ENCODE measurements around the gene PISD.
"Not testable (repeated sequence)": the region's sequence is repeated elsewhere in the genome, so short reads cannot be mapped to it uniquely, and the experiment has no call there.

The PISD gene

DNA sequence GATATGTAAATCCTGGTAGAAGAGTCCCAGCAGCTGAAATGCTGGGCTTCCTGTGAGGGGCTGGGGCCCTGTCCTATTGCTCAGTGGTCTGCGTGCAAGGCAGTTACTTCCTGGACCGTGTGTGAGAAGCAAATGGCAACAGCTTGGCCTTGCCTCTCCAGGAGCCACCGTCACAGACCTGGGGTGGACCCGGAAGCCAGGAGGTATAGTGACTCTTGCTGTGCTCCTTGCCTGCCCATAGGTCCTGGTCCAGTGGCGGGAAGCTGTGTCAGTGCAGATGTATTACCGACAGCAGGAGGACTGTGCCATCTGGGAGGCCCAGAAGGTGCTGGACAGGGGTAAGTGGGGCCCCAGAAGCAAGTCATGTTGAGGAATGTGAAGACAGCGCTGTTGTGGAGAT, 54.3 kb downstream of the PISD start:
- DNase-seq (ENCODE audit: low read depth), result no peak

DNA sequence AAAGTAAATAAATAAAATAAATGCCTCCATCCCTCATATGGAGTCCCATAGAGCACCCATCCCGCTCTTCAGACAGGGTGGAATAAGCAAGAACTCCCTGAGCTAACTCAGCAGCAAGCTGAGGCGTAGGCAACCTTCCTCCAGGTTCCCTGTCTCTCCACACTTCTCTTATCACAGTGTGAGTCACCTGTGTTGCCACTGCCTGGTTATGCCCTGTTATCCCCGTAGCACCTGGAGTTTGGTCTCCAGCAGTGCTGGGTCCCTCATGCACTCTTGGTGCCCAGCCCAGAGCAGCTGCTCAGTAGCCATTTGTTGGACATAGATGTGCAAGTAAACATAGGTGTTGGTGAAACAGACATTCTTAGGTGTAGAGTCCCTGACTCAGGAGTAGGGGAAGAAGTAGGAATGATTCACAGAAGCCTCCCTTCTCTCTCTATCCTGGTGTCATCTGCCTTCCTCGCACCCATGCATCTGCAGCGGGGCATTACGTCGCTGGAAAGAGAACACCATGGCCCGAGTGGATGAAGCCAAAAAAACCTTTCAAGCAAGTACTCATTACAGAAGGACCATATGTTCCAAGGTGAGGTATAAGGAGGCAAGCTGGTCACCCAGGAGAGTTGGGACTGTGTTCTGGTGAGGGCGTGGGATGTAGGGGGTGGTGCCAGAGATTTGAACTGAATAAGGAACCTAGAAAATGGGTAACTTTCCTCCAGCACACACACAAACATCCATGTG, 56.0 kb downstream of the PISD start:
- no peak for DNase-seq (ENCODE audit: low read depth)

DNA sequence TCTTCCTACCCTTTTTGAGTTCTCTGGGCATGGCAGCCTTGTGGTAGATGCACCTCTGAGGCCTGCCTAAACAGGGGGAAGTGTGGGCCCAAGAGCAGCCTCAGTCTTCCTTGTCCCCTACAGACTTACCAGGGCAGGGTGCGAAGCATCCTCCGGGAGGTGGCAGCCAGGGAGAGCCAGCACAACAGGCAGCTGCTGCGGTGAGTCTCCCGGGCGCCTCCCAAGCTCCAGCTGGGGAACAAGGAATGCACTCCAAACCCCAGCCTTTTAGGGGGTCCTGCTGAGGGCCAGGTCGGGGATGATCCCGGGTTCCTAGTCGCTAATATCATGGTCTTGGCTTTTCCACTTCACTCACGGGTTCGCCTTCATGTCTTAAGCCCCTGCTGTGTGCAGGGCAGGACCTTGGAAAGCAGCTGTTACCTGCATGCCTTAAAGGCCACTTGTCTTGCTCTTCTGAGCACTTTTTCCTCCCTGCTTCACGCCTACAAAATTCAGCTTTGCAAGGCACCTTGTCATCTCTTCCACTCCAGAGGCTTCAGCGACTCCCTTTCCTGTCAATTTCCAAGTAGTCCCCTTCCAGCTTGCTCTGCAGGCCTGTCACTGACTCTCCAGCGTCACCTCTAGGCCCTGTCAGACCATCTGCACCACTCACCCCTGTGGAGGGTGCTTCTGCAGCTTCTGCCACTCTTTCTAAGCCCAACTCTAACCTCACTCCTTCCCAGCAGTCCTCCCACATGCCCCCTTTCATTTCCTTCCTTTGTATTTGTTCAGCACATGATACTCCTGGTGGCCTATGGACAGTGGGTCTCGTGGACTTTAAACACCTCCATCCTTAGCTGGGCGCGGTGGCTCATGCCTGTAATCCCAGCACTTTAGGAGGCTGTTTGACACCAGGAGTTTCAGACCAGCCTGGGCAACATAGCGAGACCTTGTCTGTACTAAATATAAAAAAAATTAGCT, 57.0 kb downstream of the PISD start:
- DNase-seq (ENCODE audit: low read depth), result no peak

DNA sequence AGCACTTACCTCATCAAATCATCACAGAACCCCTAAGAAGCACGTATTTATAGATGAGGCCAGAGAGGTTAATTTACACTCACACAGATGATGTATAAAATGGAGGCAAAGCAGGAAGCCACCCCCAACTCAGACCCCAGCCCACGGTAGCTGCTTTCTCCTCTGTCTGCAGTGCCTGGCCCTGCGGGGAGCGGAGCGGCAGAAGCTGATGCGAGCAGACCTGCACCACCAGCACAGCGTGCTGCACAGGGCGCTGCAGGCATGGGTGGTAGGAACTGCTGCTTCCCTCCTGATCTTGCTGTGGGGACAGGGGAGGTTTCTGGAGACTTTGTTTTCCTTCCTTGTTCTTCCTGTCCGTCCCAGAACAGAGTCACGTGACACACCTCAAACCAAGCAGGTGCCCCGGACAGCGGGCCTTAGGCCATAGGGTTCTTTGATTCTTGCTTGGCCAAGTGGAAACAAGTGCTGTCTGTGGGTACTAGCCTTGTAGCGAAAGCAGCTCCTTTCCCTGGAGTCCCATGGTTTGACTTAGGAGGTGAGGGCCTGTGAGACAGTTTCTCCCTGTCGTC, 57.8 kb downstream of the PISD start:
- DNase-seq (ENCODE audit: low read depth), result no peak

DNA sequence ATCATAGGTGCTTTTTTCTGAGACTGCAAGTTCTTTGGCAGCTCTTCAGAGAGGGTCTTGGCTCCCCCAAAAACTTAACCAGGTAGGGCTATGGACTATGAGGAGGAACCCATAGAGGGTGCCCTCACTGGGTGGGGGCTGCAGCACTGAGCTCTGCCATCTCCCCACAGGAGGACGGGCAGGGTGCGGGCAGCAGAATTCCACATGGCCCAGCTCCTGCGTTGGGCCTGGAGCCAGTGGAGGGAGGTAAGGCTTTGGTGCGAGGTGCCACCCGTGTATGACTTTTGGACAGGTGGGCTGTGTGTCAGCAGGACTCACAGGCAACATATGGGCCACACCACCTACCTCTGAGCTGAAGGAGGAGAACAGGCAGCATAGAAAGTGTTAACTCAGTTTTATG, 58.4 kb downstream of the PISD start:
- DNase-seq (ENCODE audit: low read depth), result no peak

DNA sequence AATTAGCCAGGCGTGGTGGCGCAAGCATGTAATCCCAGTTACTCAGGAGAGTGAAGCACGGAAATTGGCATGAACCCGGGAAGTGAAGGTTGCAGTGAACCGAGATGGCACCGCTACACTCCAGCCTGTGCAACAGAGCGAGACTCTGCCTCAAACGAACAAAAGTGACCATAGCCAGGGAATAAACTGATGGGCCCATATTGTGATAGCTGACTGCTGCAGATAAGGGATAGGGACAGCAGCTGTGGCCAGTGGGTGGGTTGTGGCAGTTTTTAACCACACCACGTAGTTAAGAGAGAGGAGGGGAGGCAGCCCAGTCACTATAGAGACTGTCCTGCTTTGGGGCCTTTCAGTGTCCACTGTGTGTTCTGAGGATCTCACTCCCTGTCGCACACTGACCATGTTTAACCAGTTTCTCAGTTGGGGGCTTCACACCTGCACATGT, 58.9 kb downstream of the PISD start:
- DNase-seq (ENCODE audit: low read depth), result no peak

DNA sequence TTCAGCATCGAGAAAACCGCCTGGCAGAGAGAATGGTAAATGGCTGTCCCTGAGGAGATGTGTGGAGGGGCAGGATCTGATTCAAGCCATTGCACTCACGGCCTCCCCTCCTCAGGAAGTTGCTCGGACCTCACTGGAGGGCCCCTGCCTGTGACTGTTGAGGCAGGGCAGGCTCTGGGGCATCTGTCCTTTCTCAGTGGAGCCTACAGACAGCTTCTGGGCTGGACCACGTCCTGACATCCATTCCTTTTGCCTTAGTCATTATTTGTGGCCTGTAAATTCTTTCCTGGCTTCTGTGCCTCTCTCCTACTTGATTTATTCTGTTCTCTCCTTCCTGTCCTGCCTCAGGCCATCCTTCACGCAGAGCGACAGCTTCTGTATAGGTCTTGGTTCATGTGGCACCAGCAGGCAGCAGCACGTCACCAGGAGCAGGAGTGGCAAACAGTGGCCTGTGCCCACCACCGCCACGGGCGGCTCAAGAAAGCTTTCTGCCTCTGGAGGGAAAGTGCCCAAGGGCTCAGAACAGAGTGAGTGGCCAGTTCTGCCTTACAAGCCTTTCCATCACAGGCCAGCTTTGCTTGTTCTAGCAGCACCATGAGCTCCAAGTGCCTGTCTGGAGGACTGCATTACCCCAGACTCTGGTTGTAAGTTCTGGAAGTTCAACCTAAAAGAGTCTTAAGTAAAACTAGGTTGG, 59.6 kb downstream of the PISD start:
- peak; percentile 84 for DNase-seq (ENCODE audit: low read depth)

DNA sequence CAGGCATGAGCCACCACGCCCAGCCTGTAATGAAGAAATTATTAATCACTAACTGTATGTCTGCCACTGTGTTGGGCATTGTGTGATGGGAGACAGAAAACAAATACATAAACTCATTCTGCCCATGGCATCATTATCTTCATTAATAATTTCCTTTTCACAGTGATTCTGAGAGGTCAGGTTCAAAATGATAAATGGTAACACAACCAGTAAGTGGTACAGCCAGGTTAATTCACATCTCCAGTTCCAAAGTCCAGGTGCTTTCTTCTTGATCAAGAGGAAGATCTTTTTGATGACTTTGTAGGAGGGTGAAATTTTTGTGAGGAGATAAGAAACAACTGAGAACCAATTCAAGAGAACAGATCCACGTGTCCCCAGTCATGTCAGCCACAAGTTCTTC, 66.7 kb downstream of the PISD start:
- no peak for DNase-seq (ENCODE audit: low read depth)

DNA sequence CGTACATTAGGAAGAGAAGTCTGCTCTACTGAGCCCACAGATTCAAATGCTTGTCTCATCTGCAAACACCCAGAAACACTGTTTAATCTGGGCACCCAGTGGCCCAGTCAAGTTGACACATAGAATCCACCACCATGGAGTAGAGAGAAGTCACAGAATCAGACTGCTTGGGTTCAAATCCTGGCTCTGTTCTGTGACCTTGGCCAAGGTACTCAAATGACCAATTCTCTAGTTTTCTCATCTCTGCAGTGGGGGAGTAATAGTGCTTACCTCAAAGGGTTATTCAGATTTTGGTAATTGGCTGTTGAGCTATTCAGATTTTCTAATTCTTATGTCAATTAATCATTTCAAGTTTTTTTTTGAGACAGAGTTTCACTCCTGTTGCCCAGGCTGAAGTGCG, 71.9 kb downstream of the PISD start:
- DNase-seq (ENCODE audit: low read depth), result not testable (repeated sequence)

DNA sequence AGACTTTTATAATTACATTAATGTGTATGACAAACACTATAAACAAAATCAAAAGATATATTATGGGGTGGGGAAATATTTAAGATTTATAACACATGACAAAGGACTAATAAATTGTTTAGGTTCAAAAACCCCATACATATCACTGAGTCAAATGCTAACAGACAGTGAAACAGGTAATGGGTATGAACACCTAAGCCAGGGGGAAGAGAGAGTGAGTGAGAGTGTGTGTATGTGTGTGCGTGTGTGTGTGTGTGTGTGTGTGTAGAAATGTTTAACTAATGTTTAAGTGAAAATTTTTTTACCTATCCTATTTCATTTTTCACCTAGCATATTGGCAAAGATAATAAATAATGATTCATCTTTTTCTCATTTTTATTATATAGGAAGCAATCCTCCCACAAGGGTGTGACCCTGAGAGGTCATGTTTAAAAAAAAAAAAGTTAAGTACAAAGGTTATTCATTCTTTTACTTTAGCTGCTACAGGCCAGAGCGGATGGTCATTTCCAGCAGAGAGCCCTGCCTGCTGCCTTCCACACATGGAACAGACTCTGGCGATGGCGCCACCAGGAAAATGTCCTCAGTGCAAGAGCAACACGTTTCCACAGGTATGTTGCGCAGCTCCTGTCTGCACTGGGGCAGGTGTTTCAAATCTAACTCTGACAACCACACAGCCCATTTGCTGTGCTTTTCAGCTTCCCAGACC, 72.9 kb downstream of the PISD start:
- no peak for DNase-seq (ENCODE audit: low read depth)

DNA sequence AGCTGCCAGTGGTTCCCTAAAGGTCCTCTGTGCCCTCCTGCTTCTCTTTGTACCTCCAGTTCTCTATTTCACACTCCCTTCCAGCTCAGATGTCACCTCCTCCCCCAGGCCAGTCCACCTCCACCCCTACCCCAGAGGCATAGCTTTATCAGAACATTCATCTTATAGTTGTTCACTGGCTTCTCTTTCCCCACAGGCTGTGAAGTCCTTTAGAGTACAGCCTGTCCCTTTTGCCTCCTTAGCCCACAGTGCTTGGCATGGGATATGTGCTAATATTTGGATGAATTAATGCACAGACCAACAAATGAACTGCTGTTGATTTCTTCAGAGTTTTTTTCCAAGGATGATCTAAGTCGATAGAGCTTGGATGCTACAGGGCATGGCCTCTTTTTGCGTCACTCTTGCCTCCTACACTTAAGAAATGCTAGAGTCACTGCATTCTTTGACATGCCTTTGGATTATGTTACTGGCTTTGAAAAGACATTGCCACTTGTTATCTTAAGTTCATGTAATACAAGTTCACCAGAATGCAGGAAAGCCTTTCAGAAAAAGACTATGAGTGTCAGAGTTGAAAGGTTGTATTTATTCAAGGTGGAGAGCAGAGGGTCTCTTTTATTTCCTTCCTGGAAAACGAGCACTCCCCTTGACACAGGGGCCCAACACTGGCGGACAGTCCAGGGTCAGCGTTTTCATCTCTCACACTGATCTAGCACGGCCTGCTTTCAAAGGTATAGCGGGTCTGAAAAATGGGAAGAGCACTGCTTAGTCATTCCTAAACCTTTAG, 75.7 kb downstream of the PISD start:
- DNase-seq (ENCODE audit: low read depth), result no peak

DNA sequence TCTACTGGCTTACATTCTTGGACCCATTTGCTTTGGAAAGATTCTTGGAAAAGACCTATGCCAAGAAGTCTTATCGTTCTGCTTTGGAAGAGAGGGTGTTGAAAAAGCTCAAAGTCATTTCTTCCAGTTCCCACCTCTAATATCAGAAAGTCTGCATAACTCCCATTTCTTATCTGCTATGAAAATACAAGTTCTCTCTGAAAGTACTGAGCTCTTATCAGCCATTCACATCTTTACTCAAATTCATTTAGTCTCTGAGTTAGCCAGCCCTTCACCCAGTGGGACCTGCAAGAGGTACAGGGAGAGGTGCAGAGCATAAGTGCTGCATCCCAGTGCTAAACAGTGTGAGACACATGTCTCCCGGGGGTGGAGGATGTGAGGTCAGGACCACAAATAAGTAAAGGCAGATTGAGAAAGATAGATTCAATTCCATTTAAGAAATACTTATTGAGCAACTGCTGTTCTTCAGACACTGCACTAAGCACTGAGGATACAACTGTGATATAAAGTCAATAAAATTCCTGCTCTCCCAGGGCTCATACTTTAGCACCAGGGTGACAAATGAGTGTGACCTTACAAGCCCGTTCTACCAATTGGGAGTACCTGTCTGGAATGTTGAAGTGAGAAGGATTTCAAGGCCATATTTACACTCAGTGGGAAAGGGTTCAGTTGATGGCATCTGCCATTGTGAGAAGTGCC, 76.7 kb downstream of the PISD start:
- peak; percentile 10 for DNase-seq (ENCODE audit: low read depth)

DNA sequence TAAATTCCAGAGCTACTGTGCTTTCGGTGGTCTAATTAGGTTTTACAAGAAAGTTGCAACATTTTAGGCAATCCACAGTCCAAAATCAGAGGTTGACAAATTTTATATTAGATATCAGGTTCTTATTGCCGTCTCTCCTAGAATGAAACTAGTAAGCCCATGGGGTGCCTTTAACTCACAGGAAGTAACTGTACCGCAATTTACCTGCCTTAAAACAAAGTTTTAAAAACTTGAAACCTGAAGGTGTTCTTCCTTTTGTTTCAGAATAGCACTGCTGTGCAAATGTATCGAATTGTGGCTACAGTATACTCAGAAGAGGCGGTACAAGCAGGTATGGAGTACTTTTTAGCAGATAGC, 77.2 kb downstream of the PISD start:
- DNase-seq (ENCODE audit: low read depth), result no peak

DNA sequence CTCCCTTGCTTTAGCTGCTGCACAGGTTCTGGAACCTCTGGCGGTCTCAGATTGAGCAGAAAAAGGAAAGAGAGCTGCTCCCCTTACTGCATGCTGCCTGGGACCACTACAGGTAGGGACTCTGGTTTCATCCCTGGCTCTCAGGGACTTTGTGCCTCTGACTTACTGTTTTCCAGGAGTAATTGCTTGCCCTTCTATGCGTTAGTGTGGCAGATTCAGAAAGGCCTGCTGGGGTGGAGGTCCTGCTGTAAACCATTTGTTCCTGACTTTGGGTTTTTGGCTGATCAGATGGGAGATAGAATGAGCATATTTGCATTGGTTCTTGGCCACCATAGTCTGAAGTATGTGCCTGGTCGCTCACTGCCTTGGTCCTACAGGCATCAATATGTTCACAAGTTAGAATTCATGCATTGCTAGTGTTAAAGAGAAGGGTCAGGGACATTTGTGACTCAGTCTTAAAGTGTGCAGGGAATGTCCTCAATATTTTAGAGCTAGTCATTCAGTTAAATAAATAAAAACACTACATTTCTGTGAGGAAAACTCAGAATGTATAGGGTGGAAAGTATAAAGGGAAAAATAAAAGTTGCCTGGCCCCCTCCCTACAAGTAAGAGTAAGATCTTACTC, 78.0 kb downstream of the PISD start:
- DNase-seq (ENCODE audit: low read depth), result peak; percentile 5

DNA sequence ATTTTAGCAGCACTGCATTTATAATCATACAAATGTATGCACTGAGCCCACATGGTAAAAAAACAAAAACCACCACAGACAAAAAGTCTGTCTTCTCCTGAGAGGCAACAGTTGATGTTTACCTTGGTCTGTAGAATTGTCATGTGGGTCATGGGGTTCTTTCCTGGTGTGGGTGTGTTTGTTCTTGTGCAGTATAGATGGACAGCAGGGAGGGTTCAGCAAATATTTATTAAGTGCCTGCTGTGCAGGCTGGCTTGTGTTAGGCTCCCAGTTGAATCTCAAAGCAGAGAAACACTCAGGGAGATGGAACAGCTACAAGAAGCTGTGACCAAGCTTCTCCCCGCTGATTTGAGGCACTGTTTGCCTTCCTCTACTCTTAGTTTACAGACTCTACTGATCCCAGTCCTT, 82.2 kb downstream of the PISD start:
- DNase-seq (ENCODE audit: low read depth), result no peak

DNA sequence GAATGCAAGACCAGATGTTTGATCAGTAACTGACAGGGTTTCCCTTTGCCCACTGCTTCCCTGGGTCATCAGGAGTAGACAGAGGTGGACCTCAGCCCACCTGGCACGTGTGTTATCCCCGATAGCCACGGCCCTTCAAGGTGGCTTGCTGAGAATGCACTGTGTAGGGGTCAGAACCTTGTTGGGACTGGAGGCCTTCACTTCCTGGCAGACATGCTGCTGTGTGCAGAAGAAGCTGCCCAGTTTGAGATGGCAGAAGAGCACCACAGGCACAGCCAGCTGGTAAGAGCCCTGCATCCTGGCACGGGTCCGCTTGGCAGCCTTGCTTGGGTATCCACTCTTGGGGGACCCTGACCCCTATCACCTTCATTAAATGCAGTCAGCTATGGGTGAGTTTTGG, 83.8 kb downstream of the PISD start:
- DNase-seq (ENCODE audit: low read depth), result no peak

DNA sequence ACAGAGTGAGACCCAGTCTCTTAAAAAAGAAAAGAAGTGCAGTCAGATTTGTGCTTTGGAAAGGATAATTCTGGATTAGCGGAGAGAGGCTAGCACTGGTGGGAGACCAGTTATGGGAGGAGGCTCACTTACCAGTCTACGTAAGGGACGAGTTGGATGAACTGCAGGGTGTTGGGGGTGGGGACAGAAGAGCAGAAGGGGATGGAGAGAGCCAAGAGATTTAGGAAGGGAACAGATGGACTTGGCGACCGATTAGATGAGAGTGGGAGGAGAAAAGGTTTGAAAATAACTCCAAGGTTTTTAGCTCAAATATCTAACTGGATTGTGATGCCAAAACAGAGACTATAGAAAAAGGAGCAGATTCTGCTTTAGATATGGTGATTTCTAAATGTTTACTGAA, 84.3 kb downstream of the PISD start:
- no peak for DNase-seq (ENCODE audit: low read depth)

DNA sequence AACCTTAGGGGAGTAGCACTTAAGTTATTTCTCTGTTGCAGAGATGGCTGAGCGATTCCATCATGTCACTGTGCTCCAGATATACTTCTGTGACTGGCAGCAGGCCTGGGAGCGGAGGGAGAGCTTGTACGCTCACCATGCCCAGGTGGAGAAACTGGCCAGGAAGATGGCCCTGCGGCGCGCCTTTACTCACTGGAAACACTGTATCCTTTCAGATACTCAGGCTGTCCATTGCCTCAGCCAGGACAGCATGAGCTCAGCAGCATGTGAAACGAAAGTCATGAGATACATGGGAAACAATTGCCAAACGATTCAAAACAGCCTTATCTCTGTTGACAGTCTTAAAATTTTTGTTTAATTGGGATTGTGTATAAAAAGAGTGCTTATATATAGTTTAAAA, 86.8 kb downstream of the PISD start:
- DNase-seq (ENCODE audit: low read depth), result no peak

DNA sequence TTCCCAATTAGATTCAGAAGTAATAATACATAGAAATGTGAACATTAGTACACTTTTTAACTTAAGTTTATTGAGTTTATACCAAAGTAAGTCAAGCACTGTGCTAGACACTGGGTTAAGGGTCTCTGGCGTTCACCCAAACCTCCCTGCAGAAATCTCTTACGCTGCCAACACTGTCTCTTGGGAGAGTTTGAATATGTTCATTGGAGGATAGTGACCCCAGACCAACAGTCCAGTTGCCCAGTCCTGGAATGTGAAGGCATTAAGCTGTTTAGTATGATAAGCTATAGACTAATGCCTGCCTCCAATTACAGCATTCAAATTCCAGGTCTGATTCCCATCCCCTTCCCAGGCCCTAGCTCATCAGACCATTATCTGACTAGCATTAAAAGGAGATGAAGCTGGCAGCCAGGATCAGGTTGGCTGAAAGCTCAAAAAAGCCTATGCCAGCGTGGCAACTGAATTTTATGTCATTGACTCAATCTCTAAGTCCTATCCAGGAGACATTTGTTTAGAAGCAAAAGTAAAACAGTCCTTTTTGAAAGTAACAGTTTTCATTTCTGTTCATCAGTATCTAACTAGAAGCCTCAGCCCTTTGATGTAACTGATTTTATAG, 87.9 kb downstream of the PISD start:
- no peak for DNase-seq (ENCODE audit: low read depth)

Data from GM04504 (cell line).